Right atrium auricular region (tissue), 2 donors: ENCODE data around the gene C2CD3. TPM values are rescaled to one million over a fixed set of nuclear protein-coding genes. Genes with fewer than 3 reads are reported as not detected.

Experiments
- DNase-seq: peaks from one replicate; pipeline ENCODE4 v3.0.0-alpha.2; 2019; ENCODE audit warnings: low spot score
- H3K27ac ChIP-seq, 2 donors: fragments of 200-600 bp; sonication (generic); 1 replicate in 1 of 2; 2 replicates in 1 of 2; pipeline ENCODE4 v1.5.1; 2016 to 2019
- H3K27me3 ChIP-seq, 2 donors: fragments of 200-600 bp; sonication (generic); one replicate each; pipeline versions ENCODE4 v1.5.1 to v1.6.0; 2017 to 2019
- H3K36me3 ChIP-seq: fragments of 200-600 bp; sonication (generic); one replicate; pipeline ENCODE4 v1.5.1; 2016
- H3K4me1 ChIP-seq, 2 donors: fragments of 200-600 bp; sonication (generic); one replicate each; pipeline versions ENCODE4 v1.5.1 to v1.6.0; 2017 to 2019
- H3K4me3 ChIP-seq, 2 donors: fragments of 200-600 bp; sonication (generic); 1 replicate in 1 of 2; 2 replicates in 1 of 2; pipeline ENCODE4 v1.5.1; 2017 to 2019; ENCODE audit warnings: mild to moderate bottlenecking in 1 of 2, moderate library complexity in 1 of 2
- H3K9me3 ChIP-seq, 2 donors: fragments of 200-600 bp; sonication (generic); one replicate each; pipeline ENCODE4 v1.5.1; 2019
- total RNA-seq, 2 donors: library from RNA; depleted of rRNA; stranded (reverse); fragments of >200 nt; gene quantifications; one replicate each; pipeline ENCODE4 v1.1.0, GENCODE V29; 2016
- TF ChIP-seq, protein P1 (sequence below), 2 donors: fragments of 200-600 bp; sonication (generic); IDR thresholded peaks; one replicate each; pipeline ENCODE4 v1.5.1; 2019; ENCODE audit warnings: antibody characterized with exemption in 2 of 2

C2CD3 gene
- total RNA-seq, 2 donors from 2014 or later: 15.0 to 15.4 TPM

DNA sequence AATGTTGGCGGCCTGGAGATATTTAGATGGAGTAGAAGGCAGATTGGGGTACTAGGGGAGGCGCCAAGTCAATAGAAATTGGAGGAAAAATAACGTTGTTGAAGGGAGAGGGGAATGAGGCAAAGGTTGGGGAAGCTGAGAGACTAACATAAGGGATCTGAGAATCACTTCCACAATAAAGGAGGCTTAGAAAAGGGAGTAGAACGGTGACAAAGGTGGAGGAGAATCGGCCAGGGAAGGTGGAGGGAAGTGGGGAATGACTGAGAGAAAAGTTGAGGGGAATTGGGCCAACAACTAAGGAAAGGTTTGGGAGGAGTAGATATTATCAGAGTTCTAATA is 797 bp upstream of the C2CD3 start:
- TF ChIP-seq, protein P1, sequence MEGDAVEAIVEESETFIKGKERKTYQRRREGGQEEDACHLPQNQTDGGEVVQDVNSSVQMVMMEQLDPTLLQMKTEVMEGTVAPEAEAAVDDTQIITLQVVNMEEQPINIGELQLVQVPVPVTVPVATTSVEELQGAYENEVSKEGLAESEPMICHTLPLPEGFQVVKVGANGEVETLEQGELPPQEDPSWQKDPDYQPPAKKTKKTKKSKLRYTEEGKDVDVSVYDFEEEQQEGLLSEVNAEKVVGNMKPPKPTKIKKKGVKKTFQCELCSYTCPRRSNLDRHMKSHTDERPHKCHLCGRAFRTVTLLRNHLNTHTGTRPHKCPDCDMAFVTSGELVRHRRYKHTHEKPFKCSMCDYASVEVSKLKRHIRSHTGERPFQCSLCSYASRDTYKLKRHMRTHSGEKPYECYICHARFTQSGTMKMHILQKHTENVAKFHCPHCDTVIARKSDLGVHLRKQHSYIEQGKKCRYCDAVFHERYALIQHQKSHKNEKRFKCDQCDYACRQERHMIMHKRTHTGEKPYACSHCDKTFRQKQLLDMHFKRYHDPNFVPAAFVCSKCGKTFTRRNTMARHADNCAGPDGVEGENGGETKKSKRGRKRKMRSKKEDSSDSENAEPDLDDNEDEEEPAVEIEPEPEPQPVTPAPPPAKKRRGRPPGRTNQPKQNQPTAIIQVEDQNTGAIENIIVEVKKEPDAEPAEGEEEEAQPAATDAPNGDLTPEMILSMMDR (IDR thresholded peaks at IDR 0.05): no peak
- Histone ChIP-seq H3K4me3 (peak overlapping the region; percentile 78 to 79), H3K27ac (peak overlapping the region; percentile 90 to 92), H3K27me3 (no peaks in the 10 kb centered on the region), H3K9me3 (no peaks in the 10 kb centered on the region), H3K36me3 (peaks cover 11% of the 10 kb centered on the region), H3K4me1 (peaks cover 0 to 29% of the 10 kb centered on the region in 2 donors)
- no peak for DNase-seq

DNA sequence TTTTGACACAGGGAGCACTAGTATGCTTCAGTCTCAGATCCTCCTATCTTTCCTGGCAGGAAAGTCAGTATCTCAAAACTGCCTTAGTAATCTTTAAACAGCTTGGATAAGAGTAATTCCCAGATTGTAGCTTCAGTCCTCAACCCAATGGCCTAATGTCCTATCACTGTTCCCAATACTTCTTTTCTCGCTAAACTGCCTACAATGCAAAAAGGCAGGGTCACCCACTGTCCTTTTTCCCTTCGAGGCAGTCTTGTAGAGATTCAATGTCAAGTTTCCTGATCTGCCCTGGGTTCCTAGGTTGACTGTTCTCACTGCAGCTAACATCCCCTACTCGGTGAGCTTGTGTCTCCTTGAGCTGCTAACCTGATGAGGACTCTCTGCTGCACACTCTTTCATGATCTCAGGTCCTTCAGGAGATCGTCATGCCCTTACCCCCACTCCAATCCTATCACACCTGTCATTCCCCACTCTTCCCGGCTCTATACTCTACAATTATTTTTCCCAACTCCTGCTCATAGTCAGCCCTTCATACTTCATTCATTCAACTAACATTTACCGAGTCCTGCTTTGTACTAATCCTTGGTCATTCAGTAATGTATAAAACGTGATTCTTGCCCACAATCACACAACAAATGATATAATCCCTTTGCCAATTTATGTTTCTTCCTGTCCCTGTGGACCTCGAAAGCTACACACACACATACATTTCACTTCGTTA is 904 bp downstream of the C2CD3 start:
- TF ChIP-seq, protein P1 (IDR thresholded peaks at IDR 0.05): no peak
- peaks cover 0 to 29% of the 10 kb centered on the region in 2 donors for H3K4me1 ChIP-seq
- no peak for DNase-seq
- H3K9me3 ChIP-seq: no peaks in the 10 kb centered on the region
- peaks cover 15% of the 10 kb centered on the region for H3K36me3 ChIP-seq
- H3K27ac ChIP-seq: peak overlapping the region; percentile 90 to 92
- peak overlapping the region; percentile 78 to 79 for H3K4me3 ChIP-seq
- no peaks in the 10 kb centered on the region for H3K27me3 ChIP-seq

DNA sequence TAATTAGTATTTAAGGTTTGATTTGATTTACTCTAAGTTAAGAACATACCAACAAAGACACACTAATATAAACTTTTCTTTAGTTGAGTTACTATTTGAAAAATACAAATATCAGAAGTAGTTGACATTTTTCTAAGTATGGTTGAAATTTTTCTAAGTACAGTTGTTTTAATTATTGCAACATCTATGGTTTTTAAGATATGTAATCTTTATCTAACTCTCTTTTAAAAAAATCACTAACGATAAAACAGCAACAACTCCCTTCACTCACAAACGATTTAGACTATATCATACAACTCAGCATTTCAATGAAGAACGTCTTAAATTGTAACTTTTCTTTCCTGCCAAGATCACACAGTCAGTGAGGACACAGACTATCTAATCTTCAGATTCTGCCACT is 2.0 kb downstream of the C2CD3 start:
- H3K9me3 ChIP-seq: no peaks in the 10 kb centered on the region
- H3K27me3 ChIP-seq: no peaks in the 10 kb centered on the region
- no peak for DNase-seq
- peaks cover 20% of the 10 kb centered on the region for H3K36me3 ChIP-seq
- TF ChIP-seq, protein P1 (IDR thresholded peaks at IDR 0.05): no peak
- H3K4me1 ChIP-seq: peaks cover 0 to 29% of the 10 kb centered on the region in 2 donors
- no peak overlapping the region for H3K27ac ChIP-seq
- H3K4me3 ChIP-seq: no peak overlapping the region

DNA sequence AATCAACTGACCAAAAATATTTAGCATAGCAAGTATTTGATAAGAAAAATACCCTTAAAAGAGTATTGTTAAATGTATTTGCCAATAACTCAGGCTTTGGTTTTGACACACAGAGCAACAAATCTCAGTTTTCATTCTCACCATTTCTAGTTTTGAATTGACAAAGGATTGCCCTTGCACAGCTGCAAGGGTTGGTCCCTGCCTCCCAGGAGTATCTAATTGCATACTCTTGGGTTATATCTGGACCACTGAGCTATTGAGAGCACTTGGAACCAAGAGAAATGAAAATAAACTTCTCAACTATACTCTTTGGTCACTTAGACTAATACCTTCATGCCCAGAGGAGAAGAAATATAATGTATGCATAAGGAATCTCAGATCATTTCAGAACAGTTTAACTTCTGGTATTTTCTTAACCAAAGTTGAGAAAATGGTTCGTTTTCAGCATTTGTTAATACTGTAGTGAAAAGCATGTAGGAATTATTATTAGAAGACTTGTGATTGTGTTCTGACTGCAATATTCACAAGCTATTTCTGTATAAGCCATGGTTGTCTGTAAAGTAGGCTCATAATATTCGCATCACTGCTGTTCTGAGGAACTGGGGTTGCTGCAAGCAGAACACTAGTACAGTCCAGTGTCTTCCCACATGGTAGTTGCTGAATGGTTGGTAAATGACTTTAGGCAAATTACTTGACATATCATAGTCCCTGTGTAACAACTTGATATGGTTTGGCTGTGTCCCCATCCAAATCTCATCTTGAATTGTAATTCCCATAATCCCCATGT is 7.9 kb downstream of the C2CD3 start:
- no peaks in the 10 kb centered on the region for H3K9me3 ChIP-seq
- no peak overlapping the region for H3K27ac ChIP-seq
- H3K36me3 ChIP-seq: peaks cover 20% of the 10 kb centered on the region
- no peak overlapping the region for H3K4me3 ChIP-seq
- TF ChIP-seq, protein P1 (IDR thresholded peaks at IDR 0.05): no peak
- H3K4me1 ChIP-seq: no peaks in the 10 kb centered on the region
- no peak for DNase-seq
- no peaks in the 10 kb centered on the region for H3K27me3 ChIP-seq

DNA sequence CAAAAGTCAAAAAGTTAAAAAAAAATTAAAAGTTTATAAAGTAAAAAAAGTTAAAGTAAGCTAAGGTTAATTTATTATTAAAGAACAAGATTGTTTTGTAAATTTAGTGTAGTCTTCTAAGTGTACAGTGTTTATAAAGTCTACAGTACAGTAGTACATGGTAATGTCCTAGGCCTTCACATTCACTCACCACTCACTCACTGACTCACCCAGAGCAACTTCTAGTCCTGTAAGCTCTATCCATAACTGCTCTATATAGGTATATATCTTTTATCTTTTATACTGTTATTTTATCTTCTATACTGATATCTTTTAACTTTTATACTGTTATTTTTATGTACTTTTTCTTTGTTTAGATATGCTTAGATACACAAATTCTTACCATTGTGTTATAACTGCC is 11.2 kb downstream of the C2CD3 start:
- H3K36me3 ChIP-seq: peaks cover 3% of the 10 kb centered on the region
- DNase-seq: no peak
- H3K4me3 ChIP-seq: no peak overlapping the region
- H3K4me1 ChIP-seq: peaks cover 0 to 3% of the 10 kb centered on the region in 2 donors
- TF ChIP-seq, protein P1 (IDR thresholded peaks at IDR 0.05): no peak
- H3K9me3 ChIP-seq: no peaks in the 10 kb centered on the region
- H3K27ac ChIP-seq: no peak overlapping the region
- H3K27me3 ChIP-seq: no peaks in the 10 kb centered on the region
